Left renal pelvis (tissue), 4 donors: ENCODE measurements around the gene CDKAL1. TPM values are rescaled to one million over a fixed set of nuclear protein-coding genes. Genes with fewer than 3 reads are reported as not detected.
"Not testable (repeated sequence)": the region's sequence is repeated elsewhere in the genome, so short reads cannot be mapped to it uniquely, and the experiment has no call there.

Experiments used
- DNase-seq, 4 donors: peaks; one replicate each; pipeline ENCODE4 v3.0.0-alpha.2; 2013; ENCODE audit warnings: low read depth in 4 of 4, low spot score in 3 of 4
- polyA plus RNA-seq, 4 donors: library from polyadenylated mRNA; unstranded; fragments of 120-200 nt; gene quantifications; one replicate each; pipeline ENCODE4 v1.2.1, GENCODE V29; 2013; ENCODE audit not compliant: insufficient read length in 4 of 4

CDKAL1 gene
- polyA plus RNA-seq, 4 donors: 14.7 to 20.4 (median 19.6) TPM

GRCh38 chr6:21080221-21080620 is 546.0 kb downstream of the CDKAL1 start:
- no peak for DNase-seq

GRCh38 chr6:21082091-21082490 is 547.8 kb downstream of the CDKAL1 start:
- DNase-seq: no peak

- no peak for DNase-seq
Observed at GRCh38 chr6:21083708-21084107, 549.5 kb downstream of the CDKAL1 start.

GRCh38 chr6:21084656-21085055 is 550.4 kb downstream of the CDKAL1 start:
- DNase-seq: no peak

- no peak for DNase-seq
Observed at GRCh38 chr6:21085211-21085610, 551.0 kb downstream of the CDKAL1 start.

- no peak for DNase-seq
Observed at GRCh38 chr6:21085643-21086042, 551.4 kb downstream of the CDKAL1 start.

GRCh38 chr6:21087188-21087587 is 552.9 kb downstream of the CDKAL1 start:
- no peak for DNase-seq

GRCh38 chr6:21091411-21091810 is 557.2 kb downstream of the CDKAL1 start:
- no peak for DNase-seq

- DNase-seq: not testable (repeated sequence)
Observed at GRCh38 chr6:21092231-21092772, 558.0 kb downstream of the CDKAL1 start.

GRCh38 chr6:21095462-21095861 is 561.2 kb downstream of the CDKAL1 start:
- no peak for DNase-seq

- no peak for DNase-seq
Observed at GRCh38 chr6:21098134-21098533, 563.9 kb downstream of the CDKAL1 start.

GRCh38 chr6:21098744-21099143 is 564.5 kb downstream of the CDKAL1 start:
- no peak for DNase-seq

GRCh38 chr6:21099338-21100314 is 565.4 kb downstream of the CDKAL1 start:
- DNase-seq: no peak

GRCh38 chr6:21100991-21101390 is 566.7 kb downstream of the CDKAL1 start:
- DNase-seq: no peak

- no peak for DNase-seq
Observed at GRCh38 chr6:21101694-21102093, 567.4 kb downstream of the CDKAL1 start.

GRCh38 chr6:21102201-21102600 is 567.9 kb downstream of the CDKAL1 start:
- no peak for DNase-seq

- no peak for DNase-seq
Observed at GRCh38 chr6:21102624-21103023, 568.4 kb downstream of the CDKAL1 start.

GRCh38 chr6:21103626-21104224 is 569.5 kb downstream of the CDKAL1 start:
- DNase-seq: no peak

GRCh38 chr6:21104288-21104687 is 570.0 kb downstream of the CDKAL1 start:
- DNase-seq: no peak

- DNase-seq: no peak
Observed at GRCh38 chr6:21107796-21108195, 573.5 kb downstream of the CDKAL1 start.

GRCh38 chr6:21109391-21110178 is 575.3 kb downstream of the CDKAL1 start:
- DNase-seq: no peak
